NT2/D1 (cell line): Measurements from ENCODE around the gene DIO2.

Source experiments
- YY1 ChIP-seq: IDR thresholded peaks from 2 replicates; pipeline ENCODE4 v1.6.1; 2011; ENCODE audit not compliant: insufficient read length, insufficient read depth
- ZNF274 ChIP-seq: IDR thresholded peaks from 2 replicates; pipeline ENCODE4 v1.6.1; 2011; ENCODE audit warnings: mild to moderate bottlenecking, low read depth, low read length

- TF ChIP-seq YY1 (no peak), ZNF274 (no peak)
Measured at GRCh38 chr14:80233470-80234089, 22.3 kb upstream of the DIO2 start.
